HG03432 (cell line): Measurements from ENCODE around the gene TTC17.
"Not testable (repeated sequence)": the region's sequence is repeated elsewhere in the genome, so short reads cannot be mapped to it uniquely, and the experiment has no call there.

Source experiments
- ATAC-seq: cut with Tn5 transposase; IDR thresholded peaks from one replicate; pipeline ENCODE4 v1.9.1; 2021; ENCODE audit warnings: mild to moderate bottlenecking, moderate library complexity; ENCODE audit not compliant: unreplicated experiment

Gene TTC17

GRCh38 chr11:43459246-43459645 is 100.5 kb downstream of the TTC17 start:
- ATAC-seq, result no peak

- ATAC-seq, result no peak
These were observed 103.6 kb downstream of the TTC17 start for GRCh38 chr11:43462359-43462758.

DNA sequence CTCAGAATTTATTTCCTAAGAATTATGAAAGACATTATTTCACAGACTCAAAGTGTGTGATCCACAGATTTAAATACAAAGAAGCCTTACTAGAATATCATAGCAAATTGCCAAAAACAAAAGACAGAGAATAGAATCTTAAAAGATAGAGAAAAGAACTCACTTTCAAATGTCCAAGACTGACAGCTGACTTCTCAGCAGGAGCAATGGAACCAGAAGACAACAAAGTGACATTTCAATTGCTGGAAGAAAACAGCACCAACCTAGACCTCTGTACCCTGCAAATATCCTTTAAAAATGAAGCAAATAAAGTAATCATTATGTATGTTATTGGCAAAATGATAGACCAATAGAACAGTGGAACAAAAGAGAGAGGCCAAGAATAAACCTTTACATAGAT is 109.2 kb downstream of the TTC17 start:
- no peak for ATAC-seq

DNA sequence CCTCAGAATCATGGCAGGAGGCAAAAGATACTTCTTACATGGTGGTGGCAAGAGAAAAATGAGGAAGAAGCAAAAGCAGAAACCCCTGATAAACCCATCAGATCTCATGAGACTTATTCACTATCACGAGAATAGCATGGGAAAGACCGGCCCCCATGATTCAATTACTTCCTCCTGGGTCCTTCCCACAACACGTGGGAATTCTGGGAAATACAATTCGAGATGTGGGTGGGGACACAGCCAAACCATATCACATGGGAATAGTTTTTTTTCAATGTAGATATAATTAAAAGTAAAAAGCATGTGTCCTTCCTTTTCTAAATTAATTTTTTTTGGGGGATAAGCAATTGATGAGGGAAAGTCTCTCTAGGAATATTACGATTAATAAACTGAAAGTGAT is 118.8 kb downstream of the TTC17 start:
- ATAC-seq, result not testable (repeated sequence)

DNA sequence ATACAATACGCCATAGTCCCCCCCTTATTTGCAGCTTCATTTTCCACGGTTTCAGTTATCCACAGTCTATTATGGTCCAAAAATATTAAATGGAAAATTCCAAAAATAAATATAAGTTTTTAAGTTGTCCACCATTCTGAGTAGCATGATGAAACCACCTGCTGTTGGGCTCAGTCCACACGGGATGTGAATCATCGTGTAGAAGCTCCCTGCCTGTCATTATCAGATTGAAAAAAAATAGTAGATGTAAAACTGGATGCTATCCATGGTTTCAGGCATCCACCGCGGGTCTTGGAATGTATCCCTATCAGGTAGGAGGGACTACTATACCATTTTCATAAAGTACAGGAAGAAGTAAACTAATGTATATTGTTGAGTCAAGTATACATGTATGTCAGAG is 127.4 kb downstream of the TTC17 start:
- no peak for ATAC-seq

GRCh38 chr11:43489869-43490465 is 131.2 kb downstream of the TTC17 start:
- no peak for ATAC-seq

- peak; percentile 45 for ATAC-seq
These were observed 134.0 kb downstream of the TTC17 start for GRCh38 chr11:43492701-43493100.

- ATAC-seq, result no peak
These were observed 134.7 kb downstream of the TTC17 start for GRCh38 chr11:43493431-43493830.

DNA sequence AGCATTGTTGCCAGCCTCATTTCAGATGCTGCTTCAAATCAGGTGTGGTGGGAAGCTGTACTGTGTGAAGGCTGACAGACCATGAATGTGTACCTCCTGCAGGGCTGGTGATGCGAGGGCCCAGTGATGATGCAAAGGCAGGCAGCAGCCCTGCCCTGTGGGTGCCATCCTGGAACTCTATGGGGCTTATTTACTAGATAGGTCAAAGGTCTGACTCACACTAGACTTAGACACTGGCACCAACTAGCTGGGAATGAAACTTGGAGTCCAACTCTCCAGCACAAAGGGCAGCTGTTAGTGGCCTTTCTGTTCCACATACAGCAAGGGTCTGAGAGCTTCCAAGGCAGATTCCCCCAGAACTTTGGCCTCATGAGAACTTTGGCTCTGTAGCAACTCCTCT is 138.4 kb downstream of the TTC17 start:
- no peak for ATAC-seq

- ATAC-seq, result no peak
These were observed 139.8 kb downstream of the TTC17 start for GRCh38 chr11:43498561-43498960.

DNA sequence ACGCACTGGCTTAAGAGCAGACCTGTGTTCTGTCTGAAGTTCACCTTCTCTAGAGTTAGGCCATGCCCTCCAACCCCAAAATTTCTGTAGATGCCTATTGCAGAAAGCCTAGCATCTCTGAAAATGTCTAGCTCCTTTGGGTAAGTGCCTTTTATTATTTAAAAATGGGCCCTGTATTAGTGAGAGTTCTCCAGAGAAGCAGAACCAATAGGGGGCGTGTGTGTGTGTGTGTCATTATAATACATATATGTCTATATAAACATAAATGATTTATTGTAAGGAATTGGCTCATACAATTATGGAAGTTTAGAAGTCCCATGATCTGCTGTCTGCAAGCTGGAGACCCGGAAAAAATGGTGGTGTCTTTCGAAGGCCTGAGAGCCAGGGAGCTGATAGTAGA is 144.7 kb downstream of the TTC17 start:
- no peak for ATAC-seq

- ATAC-seq, result peak; percentile 60
These were observed 145.7 kb downstream of the TTC17 start for GRCh38 chr11:43504316-43504950.

- ATAC-seq, result no peak
These were observed 146.5 kb downstream of the TTC17 start for GRCh38 chr11:43505171-43505570.

DNA sequence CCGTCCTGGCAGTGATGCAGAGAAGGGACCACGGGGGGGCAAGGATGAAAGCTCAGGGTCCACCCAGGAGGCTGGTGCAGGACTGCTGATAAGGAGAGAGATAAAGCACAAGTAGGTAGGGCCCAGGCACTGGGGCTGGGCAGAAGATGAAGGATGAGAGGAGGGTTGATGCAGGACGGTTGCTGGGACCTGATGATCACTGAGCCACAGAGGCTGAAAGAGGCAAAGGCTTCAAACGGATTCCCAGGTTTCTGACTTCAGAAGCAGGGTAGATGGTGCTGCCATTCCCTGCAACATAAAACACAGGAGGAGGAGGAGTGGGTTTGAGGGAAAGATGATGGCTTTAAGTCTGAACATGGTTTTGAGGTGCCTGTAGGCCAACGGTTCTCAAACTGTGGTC is 148.5 kb downstream of the TTC17 start:
- ATAC-seq, result no peak

GRCh38 chr11:43508511-43508918 is 149.8 kb downstream of the TTC17 start:
- ATAC-seq, result no peak

- ATAC-seq, result no peak
These were observed 153.2 kb downstream of the TTC17 start for GRCh38 chr11:43511959-43512358.

DNA sequence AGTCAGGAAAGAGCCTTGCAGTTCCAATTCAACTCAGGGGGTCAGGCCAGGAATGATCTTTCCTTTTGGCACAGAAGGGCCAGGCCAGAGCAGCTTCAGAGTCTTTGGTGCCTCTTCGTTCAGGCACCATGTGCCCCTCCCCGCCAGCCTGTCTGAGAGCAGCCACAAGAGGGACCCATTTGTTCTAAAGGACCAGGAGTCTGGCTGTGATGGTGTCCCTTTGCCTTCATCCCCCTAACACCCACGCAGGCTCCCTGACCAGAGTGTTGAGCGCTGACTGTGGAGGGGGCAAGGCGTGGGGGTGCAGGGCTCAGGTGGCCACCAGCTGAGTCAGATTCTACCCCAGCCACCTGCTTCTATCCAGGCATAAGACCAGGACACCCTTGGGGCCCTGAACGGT is 156.4 kb downstream of the TTC17 start:
- ATAC-seq, result no peak

- no peak for ATAC-seq
These were observed 157.7 kb downstream of the TTC17 start for GRCh38 chr11:43516316-43516850.

GRCh38 chr11:43517518-43517917 is 158.8 kb downstream of the TTC17 start:
- ATAC-seq, result no peak

- no peak for ATAC-seq
These were observed 159.9 kb downstream of the TTC17 start for GRCh38 chr11:43518408-43519160.

DNA sequence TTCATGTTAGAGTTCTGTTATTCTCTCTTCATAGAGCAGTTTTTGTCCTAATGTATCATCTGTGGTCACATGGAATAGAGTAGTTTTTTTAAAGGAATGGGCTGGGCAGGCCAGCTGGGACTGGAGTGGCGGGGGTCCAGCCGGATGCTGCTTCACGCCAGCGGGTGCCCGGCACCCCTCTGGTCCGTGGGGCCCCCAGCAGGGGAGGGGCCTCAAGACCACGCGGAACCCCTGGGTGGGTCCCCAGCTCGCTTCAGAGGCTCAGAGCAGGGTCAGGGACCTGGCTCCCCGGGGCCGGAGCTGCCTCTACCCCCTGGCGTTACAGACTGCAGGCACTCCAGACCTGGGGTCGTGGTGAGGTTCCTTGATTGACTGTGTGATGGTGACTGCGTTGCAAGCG is 162.8 kb downstream of the TTC17 start:
- no peak for ATAC-seq

GRCh38 chr11:43523632-43524031 is 164.9 kb downstream of the TTC17 start:
- ATAC-seq, result peak; percentile 63
